Mononuclear cell (primary cell): ENCODE data around the gene EPHB2. TPM values are rescaled to one million over a fixed set of nuclear protein-coding genes. Genes with fewer than 3 reads are reported as not detected.

Experiments
- H3K27me3 ChIP-seq: 2 replicates; pipeline ENCODE4 v1.6.0; 2011; ENCODE audit warnings: low read length, control low read depth; ENCODE audit not compliant: insufficient read depth
- H3K4me1 ChIP-seq: 2 replicates; pipeline ENCODE4 v1.5.1; 2011; ENCODE audit warnings: mild to moderate bottlenecking, low read length, control low read depth; ENCODE audit not compliant: insufficient read depth
- H3K4me3 ChIP-seq: 2 replicates; pipeline ENCODE4 v1.5.1; 2011; ENCODE audit warnings: mild to moderate bottlenecking, low read length, moderate library complexity
- H3K9me3 ChIP-seq: 2 replicates; pipeline ENCODE4 v1.5.1; 2011; ENCODE audit warnings: low read depth, mild to moderate bottlenecking, control low read depth, low read length
- total RNA-seq: library from RNA; depleted of rRNA; stranded (reverse); fragments of >200 nt; gene quantifications from one replicate; pipeline ENCODE4 v1.2.3, GENCODE V29; 2012

Gene EPHB2
- total RNA-seq, 1 donor: 1.0 TPM

DNA sequence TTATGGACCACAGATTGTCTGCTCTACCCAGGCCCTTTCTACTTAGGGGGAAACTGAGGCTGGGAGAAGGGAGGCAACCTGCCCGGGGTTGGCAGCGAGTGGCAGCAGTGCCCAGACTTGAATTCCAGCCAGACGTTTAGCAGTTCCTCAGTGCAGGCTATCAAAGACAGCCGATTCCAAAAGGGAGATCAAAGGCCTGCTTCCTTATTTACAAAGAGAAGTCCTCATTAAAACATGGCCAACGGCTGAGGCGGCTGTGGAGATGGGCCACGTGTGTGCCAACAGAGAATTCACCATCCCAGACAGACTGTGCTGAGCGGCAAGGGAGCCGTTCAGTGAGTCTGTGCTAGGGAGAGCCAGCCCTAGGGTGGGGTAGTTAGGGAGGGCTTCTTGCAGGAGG, 29.9 kb upstream of the EPHB2 start:
- no peaks in the 10 kb centered on the region for H3K9me3 ChIP-seq
- H3K27me3 ChIP-seq: no peaks in the 10 kb centered on the region
- no peaks in the 10 kb centered on the region for H3K4me1 ChIP-seq
- H3K4me3 ChIP-seq: no peak overlapping the region

DNA sequence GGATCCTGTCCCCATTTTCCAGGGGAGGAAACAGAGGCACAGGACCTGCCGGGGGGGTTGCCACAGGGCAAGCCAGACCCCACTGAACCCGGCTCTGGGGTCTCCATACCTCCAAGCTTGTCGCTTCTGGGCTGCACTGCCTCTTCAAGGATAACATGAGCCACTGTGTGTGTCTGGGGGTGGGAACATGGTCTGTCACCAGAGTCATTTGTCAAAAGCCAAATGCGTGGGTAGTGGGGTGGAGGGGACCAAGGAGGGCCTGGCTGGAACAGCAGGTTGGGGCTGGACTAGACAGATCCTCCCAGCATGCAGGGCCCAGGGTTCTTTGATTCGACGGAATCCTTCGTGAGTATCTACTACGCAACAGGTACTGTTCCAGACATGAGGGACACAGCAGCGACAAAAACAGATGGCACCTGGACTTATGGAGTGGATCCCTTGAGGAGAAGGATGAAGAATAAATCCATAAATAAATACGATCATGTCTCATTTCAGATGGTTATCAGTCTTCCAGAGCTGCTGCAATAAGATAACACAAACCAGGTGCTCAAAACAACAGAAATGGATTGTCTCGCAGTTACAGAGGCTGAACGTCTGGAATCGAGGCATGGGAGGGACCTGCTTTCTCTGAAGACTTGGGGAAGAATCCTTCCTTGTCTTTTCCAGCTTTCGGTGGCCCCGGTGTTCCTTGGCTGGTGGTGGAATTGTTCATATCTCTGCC, 28.9 kb upstream of the EPHB2 start:
- no peaks in the 10 kb centered on the region for H3K9me3 ChIP-seq
- H3K4me1 ChIP-seq: no peaks in the 10 kb centered on the region
- no peak overlapping the region for H3K4me3 ChIP-seq
- H3K27me3 ChIP-seq: no peaks in the 10 kb centered on the region

DNA sequence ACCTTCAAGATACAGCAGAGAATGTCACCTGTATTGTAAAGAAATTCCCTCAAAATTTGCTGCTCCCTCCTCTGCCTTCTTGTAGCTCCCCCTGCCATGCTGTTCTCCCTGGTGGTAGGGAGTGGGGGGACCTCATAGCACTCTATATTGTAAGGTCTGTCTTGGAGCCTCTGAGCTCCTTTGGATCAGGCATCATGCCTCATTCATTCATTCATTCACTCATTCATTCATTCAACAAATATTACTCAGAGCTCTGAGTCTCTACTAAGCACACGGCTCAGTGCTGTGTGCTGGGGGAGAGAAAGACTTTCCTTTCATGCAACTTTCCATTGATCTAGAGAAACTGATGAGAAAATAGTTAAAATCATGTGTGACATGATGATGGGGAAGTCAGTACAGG, 27.1 kb upstream of the EPHB2 start:
- Histone ChIP-seq H3K9me3 (no peaks in the 10 kb centered on the region), H3K27me3 (no peaks in the 10 kb centered on the region), H3K4me3 (no peak overlapping the region), H3K4me1 (no peaks in the 10 kb centered on the region)

- no peaks in the 10 kb centered on the region for H3K27me3 ChIP-seq
- no peaks in the 10 kb centered on the region for H3K9me3 ChIP-seq
- H3K4me1 ChIP-seq: no peaks in the 10 kb centered on the region
- H3K4me3 ChIP-seq: no peak overlapping the region
Measured at GRCh38 chr1:22685591-22686059, 25.0 kb upstream of the EPHB2 start.

- Histone ChIP-seq H3K9me3 (no peaks in the 10 kb centered on the region), H3K4me3 (no peak overlapping the region), H3K27me3 (no peaks in the 10 kb centered on the region), H3K4me1 (no peaks in the 10 kb centered on the region)
Measured at GRCh38 chr1:22687191-22687590, 23.4 kb upstream of the EPHB2 start.

DNA sequence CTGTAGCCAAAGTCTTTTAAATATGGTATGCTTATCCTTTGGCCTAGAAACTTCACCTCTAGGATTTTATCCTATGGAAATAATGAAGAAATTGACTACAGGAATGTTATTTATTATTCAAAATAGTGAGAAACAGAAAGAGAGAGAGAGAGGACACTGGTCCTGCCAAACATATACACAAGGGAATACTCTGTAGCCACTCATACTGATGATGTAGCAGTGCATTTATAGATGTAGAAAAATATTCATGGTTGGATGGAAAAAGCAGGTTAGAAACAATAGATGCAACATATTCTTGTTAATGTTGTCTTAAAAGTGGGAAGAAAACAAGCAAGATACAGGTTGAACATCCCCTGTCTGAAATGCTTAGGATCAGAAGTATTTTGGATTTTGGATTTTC, 22.2 kb upstream of the EPHB2 start:
- Histone ChIP-seq H3K27me3 (no peaks in the 10 kb centered on the region), H3K4me1 (no peaks in the 10 kb centered on the region), H3K4me3 (no peak overlapping the region), H3K9me3 (no peaks in the 10 kb centered on the region)

GRCh38 chr1:22689505-22689904, 21.1 kb upstream of the EPHB2 start:
- Histone ChIP-seq H3K4me1 (no peaks in the 10 kb centered on the region), H3K4me3 (no peak overlapping the region), H3K27me3 (no peaks in the 10 kb centered on the region), H3K9me3 (no peaks in the 10 kb centered on the region)

- Histone ChIP-seq H3K4me1 (no peaks in the 10 kb centered on the region), H3K4me3 (no peak overlapping the region), H3K9me3 (no peaks in the 10 kb centered on the region), H3K27me3 (no peaks in the 10 kb centered on the region)
Measured at GRCh38 chr1:22691031-22691753, 19.4 kb upstream of the EPHB2 start.

DNA sequence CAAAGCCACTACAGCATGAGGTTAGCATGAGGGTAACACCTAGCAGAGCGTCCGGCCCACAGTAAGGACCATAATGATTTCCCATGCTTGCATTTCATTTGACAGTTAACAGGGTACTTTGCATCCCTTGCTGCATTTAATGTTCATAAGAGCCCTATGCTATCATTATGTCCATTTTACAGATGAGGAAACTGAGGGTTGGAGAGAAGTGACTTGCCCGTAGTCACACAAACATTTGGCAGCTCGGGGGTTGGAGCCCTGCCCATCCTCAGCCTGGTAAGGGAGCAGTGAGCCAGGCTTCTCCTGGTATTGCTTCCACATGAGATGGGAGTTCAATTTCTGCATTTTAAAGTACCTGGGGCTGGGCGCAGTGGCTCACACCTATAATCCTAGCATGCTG, 16.5 kb upstream of the EPHB2 start:
- Histone ChIP-seq H3K4me1 (no peaks in the 10 kb centered on the region), H3K27me3 (no peaks in the 10 kb centered on the region), H3K9me3 (no peaks in the 10 kb centered on the region)

DNA sequence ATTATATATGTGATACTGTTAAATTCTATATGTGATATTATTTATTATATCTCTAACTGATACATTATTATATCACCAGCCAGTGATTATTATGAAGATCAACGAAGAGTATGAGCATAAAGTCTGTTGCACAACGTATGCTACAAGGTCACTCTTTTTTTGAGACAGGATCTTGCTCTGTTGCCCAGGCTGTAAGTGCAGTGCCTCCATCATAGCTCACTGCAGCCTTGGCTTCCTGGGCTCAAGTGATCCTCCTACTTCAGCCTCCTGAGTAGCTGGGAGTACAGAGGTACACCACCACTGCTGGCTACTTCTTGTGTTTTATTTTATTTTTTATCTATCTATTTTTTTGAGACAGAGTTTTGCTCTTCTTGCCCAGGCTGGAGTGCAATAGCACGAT, 14.0 kb upstream of the EPHB2 start:
- Histone ChIP-seq H3K27me3 (no peaks in the 10 kb centered on the region), H3K4me3 (no peak overlapping the region), H3K4me1 (no peaks in the 10 kb centered on the region), H3K9me3 (no peaks in the 10 kb centered on the region)

More for the DNA sequence above, 16.5 kb upstream of the EPHB2 start:
- no peak overlapping the region for H3K4me3 ChIP-seq

GRCh38 chr1:22697980-22698379, 12.7 kb upstream of the EPHB2 start:
- H3K27me3 ChIP-seq: no peaks in the 10 kb centered on the region
- H3K9me3 ChIP-seq: no peaks in the 10 kb centered on the region
- no peak overlapping the region for H3K4me3 ChIP-seq
- H3K4me1 ChIP-seq: peaks cover 3% of the 10 kb centered on the region

GRCh38 chr1:22699681-22700520, 10.7 kb upstream of the EPHB2 start:
- Histone ChIP-seq H3K4me1 (peaks cover 4% of the 10 kb centered on the region), H3K27me3 (no peaks in the 10 kb centered on the region), H3K9me3 (no peaks in the 10 kb centered on the region), H3K4me3 (no peak overlapping the region)

DNA sequence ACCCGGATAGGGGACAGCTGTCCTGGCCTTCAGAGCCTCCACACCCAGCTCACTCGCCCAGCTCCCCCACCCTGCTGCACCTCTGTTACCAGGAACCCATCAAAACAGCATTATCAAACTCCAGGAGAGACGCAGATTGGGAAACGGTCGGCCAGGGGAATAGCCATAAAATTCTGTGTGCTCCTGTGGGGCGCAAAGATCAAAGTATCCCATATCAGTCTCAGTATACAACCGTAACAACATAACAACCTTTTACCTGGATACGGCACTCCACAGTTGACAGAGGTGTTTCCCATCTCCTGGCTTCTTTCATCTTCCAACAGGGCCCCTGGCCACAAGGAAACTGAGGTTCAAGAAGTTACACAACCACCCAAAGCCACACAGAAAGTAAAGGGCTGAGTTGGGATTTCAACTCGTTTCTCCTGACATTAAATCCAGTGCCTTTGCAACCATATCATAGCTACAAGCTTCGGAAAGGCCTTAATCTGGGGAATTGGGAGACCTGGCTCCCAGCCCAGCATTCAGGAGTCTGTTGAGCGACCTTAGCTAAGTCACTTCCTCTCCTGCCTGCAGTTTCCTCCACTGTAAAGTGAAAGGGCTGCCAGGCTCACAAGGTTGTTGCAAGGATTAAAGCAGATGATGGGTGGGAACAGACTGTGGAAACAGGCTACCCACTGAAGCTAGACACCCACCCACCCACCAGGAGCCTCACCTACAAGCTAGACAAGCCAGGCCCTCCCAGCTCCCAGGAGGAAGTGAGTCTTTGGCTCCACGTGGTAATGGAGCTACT, 8.1 kb upstream of the EPHB2 start:
- Histone ChIP-seq H3K4me3 (no peak overlapping the region), H3K9me3 (no peaks in the 10 kb centered on the region), H3K4me1 (peaks cover 4% of the 10 kb centered on the region), H3K27me3 (no peaks in the 10 kb centered on the region)

GRCh38 chr1:22704440-22705067, 6.1 kb upstream of the EPHB2 start:
- peaks cover 9% of the 10 kb centered on the region for H3K27me3 ChIP-seq

More at GRCh38 chr1:22704440-22705067, 6.1 kb upstream of the EPHB2 start:
- no peaks in the 10 kb centered on the region for H3K9me3 ChIP-seq
- peaks cover 21% of the 10 kb centered on the region for H3K4me1 ChIP-seq
- H3K4me3 ChIP-seq: no peak overlapping the region
